Hepatocyte (in vitro differentiated cells): ENCODE results near the gene KCNMA1.

Experiments
- EZH2 ChIP-seq: fragments of 200-600 bp; sonication (generic); IDR thresholded peaks from 2 replicates; pipeline ENCODE4 v1.6.1; 2016; ENCODE audit warnings: antibody characterized with exemption, mild to moderate bottlenecking, borderline replicate concordance
- EZH2phosphoT487 ChIP-seq: fragments of 200-600 bp; sonication (generic); IDR thresholded peaks from one replicate; pipeline ENCODE4 v1.6.1; 2018; ENCODE audit warnings: antibody characterized with exemption, mild to moderate bottlenecking, low read depth, moderate library complexity; ENCODE audit not compliant: unreplicated experiment, severe bottlenecking
- TF ChIP-seq, protein P1 (sequence below): fragments of 200-600 bp; sonication (generic); IDR thresholded peaks from 2 replicates; pipeline ENCODE4 v1.5.1; 2016; ENCODE audit warnings: antibody characterized with exemption, mild to moderate bottlenecking; ENCODE audit not compliant: poor library complexity

DNA sequence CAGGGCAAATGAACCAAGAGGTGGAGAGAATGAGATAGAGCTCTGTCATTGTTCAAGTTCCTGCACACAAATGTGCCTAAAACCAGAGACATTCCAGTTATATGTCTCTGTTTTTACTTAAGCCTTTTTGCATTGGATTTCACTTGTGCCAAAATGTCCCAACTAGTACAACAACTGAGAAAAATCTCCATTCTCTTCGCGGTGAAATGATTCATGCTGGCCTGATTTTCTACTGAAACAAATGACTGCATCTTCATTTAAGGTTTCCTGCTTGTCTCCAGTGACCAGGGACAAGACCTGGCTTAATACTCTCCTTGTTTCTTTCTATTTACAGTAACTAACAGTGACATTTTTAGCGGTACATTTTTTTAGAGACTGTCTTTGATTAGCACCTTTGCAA, 714.9 kb downstream of the KCNMA1 start:
- TF ChIP-seq, protein P1, sequence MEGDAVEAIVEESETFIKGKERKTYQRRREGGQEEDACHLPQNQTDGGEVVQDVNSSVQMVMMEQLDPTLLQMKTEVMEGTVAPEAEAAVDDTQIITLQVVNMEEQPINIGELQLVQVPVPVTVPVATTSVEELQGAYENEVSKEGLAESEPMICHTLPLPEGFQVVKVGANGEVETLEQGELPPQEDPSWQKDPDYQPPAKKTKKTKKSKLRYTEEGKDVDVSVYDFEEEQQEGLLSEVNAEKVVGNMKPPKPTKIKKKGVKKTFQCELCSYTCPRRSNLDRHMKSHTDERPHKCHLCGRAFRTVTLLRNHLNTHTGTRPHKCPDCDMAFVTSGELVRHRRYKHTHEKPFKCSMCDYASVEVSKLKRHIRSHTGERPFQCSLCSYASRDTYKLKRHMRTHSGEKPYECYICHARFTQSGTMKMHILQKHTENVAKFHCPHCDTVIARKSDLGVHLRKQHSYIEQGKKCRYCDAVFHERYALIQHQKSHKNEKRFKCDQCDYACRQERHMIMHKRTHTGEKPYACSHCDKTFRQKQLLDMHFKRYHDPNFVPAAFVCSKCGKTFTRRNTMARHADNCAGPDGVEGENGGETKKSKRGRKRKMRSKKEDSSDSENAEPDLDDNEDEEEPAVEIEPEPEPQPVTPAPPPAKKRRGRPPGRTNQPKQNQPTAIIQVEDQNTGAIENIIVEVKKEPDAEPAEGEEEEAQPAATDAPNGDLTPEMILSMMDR, result no peak
- TF ChIP-seq EZH2, result no peak
- TF ChIP-seq EZH2phosphoT487, result no peak
